ENCODE data around the gene GAS7.
"Not testable (repeated sequence)": the region's sequence is repeated elsewhere in the genome, so short reads cannot be mapped to it uniquely, and the experiment has no call there.

GAS7 gene

DNA sequence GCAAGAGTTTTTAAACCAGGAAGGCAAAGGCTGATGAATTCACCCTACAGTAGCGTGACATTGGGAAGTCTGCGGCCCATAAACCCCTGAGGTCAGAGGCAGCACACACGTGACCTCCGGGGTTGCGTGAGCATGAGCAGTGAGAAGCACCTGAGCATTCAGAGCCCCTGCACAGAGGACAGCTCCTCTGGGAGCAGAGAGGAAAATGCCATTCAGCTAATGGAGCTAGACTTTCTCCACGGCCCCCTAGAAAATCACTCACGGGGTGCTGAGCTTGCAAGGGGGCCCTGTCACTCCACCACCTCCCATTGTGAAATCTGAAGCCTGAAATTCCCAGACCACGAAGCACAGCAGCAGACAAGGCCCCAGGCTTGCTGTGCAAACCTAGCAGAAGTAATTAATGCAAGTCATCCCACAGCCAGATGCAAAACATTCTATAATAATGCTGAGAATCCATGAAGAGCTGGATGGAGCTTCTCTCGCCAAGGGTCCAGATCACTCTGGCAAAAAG is 178.4 kb downstream of the GAS7 start:
- Histone ChIP-seq H3K4me3 (ENCODE audit: low read length in 2 of 2) (no peak overlapping the region), H3K27ac (ENCODE audit: low read length) (no peak overlapping the region)

DNA sequence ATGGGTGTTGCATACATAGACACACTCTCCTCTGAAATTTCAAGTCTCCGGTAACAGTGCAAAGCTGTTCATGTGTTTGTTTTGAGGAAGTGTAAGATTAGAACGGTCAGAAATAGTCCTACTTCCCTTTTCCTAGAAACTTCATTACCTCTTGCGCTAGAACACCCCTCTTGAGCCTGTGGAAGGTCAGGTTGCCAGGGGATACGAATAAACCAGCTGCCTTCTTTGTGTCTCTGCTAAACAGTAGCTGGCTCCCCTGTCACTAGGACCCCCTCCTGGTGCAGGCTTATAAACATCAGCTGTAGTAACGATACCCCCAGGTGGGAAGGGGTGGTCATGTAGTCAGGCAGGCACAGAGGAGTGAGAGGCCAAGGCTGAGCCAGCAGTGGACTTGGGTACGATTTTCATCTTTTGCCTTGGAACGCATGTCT is 179.9 kb downstream of the GAS7 start:
- peaks cover 0 to 2% of the 10 kb centered on the region in 2 donors for H3K27me3 ChIP-seq (ENCODE audit: control insufficient read depth in 1 of 2, insufficient read depth in 2 of 2, low read length in 2 of 2)
- H3K36me3 ChIP-seq (ENCODE audit: control insufficient read depth in 2 of 2, insufficient read depth in 2 of 2, low read length in 2 of 2): no peaks in the 10 kb centered on the region
- H3K4me1 ChIP-seq (ENCODE audit: control insufficient read depth, insufficient read depth, low read length): peaks cover 13% of the 10 kb centered on the region
- no peak overlapping the region for H3K4me3 ChIP-seq (ENCODE audit: low read length in 2 of 2)
- H3K9me3 ChIP-seq (ENCODE audit: control insufficient read depth in 2 of 2, low read length in 2 of 2): no peaks in the 10 kb centered on the region
- H3K9ac ChIP-seq (ENCODE audit: low read length in 2 of 2): no peak overlapping the region
- H3K27ac ChIP-seq (ENCODE audit: low read length): no peak overlapping the region

More for the DNA sequence above, 178.4 kb downstream of the GAS7 start:
- Histone ChIP-seq H3K27me3 (ENCODE audit: control insufficient read depth in 1 of 2, insufficient read depth in 2 of 2, low read length in 2 of 2) (peaks cover 0 to 2% of the 10 kb centered on the region in 2 donors), H3K9me3 (ENCODE audit: control insufficient read depth in 2 of 2, low read length in 2 of 2) (no peaks in the 10 kb centered on the region), H3K36me3 (ENCODE audit: control insufficient read depth in 2 of 2, insufficient read depth in 2 of 2, low read length in 2 of 2) (no peaks in the 10 kb centered on the region), H3K4me1 (ENCODE audit: control insufficient read depth, insufficient read depth, low read length) (peaks cover 13% of the 10 kb centered on the region), H3K9ac (ENCODE audit: low read length in 2 of 2) (no peak overlapping the region)

DNA sequence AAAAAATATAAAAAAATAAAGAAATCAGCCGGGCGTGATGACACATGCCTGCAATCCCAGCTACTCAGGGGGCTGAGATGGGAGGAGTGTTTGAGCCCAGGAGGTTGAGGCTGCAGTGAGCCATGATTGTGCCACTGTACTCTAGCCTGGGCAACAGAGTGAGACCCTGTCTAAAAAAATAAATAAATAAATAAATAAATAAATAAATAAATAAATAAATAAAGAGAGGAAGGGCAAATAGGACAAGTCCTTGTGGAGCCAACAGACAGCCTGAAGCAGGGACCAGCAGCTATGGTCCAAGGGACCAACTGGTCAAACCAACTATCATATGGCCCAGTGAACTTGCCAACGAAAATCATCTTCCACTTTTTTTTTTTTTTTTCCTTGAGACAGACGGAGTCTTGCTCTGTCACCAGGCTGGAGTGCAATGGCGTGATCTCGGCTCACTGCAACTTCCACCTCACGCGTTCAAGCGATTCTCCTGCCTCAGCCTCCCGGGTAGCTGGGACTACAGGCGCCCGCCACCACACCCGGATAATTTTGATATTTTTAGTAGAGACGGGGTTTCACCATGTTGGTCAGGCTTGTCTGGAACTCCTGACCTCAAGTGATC is 181.3 kb downstream of the GAS7 start:
- H3K36me3 ChIP-seq (ENCODE audit: control insufficient read depth in 2 of 2, insufficient read depth in 2 of 2, low read length in 2 of 2); H3K9me3 ChIP-seq (ENCODE audit: control insufficient read depth in 2 of 2, low read length in 2 of 2); H3K4me3 ChIP-seq (ENCODE audit: low read length in 2 of 2); H3K9ac ChIP-seq (ENCODE audit: low read length in 2 of 2); H3K27me3 ChIP-seq (ENCODE audit: control insufficient read depth in 1 of 2, insufficient read depth in 2 of 2, low read length in 2 of 2); H3K27ac ChIP-seq (ENCODE audit: low read length): not testable (repeated sequence)
- peaks cover 13% of the 10 kb centered on the region for H3K4me1 ChIP-seq (ENCODE audit: control insufficient read depth, insufficient read depth, low read length)

DNA sequence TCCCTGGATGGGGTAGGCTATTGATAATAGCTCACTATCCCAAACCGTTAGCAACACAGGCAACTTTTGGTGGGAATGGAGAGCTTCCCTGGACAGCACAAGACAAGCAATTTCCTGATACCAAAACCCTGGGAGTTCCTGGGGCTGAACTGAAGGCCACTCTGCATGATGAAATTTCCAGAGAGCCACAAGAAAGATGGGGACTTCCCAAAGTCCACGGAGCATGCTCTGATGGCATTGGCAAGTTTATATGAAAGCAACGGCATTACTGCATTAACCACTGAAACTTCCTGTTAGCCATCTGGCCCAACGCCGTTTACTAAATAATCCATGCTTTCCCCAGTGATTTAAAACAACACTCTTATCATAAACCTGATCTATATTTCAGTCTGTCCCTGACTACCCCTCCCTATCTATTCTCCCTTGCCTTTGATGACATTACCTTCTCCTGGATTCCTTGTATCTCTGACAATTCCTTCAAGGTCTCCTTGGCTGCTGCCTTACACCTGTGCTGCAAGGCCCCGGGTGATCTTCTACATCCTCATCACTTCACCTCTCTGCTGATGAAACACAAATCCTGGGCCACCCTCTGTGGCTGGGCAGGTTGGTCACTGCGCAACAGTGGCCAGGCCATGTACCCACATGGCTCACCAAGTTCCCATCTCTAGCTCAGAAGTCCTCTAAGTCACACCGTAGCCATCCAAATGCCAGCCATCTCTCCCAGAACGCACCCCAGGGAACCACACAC is 184.9 kb downstream of the GAS7 start:
- peaks cover 9% of the 10 kb centered on the region for H3K4me1 ChIP-seq (ENCODE audit: control insufficient read depth, insufficient read depth, low read length)
- H3K36me3 ChIP-seq (ENCODE audit: control insufficient read depth in 2 of 2, insufficient read depth in 2 of 2, low read length in 2 of 2): no peaks in the 10 kb centered on the region
- H3K27me3 ChIP-seq (ENCODE audit: control insufficient read depth in 1 of 2, insufficient read depth in 2 of 2, low read length in 2 of 2): no peaks in the 10 kb centered on the region
- no peak overlapping the region for H3K27ac ChIP-seq (ENCODE audit: low read length)
- no peak overlapping the region for H3K4me3 ChIP-seq (ENCODE audit: low read length in 2 of 2)
- no peak overlapping the region for H3K9ac ChIP-seq (ENCODE audit: low read length in 2 of 2)
- H3K9me3 ChIP-seq (ENCODE audit: control insufficient read depth in 2 of 2, low read length in 2 of 2): no peaks in the 10 kb centered on the region

DNA sequence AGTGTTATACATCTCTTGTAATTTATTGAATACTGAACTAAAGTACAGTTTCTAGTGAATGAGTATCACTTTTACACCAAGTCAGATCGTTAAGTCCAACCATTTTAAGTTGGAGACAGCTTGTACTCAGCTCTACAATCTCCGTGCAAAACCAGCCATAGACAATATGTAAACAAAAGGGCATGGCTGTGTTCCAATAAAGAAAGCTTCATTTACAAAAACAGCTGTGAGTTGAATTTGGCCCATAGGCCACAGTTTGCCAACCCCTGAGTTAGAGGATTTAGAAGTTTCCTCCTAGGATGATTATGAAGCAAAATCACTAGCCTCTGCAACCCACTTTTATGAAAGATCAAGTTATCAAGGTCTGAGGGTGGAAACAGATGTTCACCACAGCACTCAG is 187.7 kb downstream of the GAS7 start:
- no peak overlapping the region for H3K4me3 ChIP-seq (ENCODE audit: low read length in 2 of 2)
- H3K36me3 ChIP-seq (ENCODE audit: control insufficient read depth in 2 of 2, insufficient read depth in 2 of 2, low read length in 2 of 2): no peaks in the 10 kb centered on the region
- no peaks in the 10 kb centered on the region for H3K9me3 ChIP-seq (ENCODE audit: control insufficient read depth in 2 of 2, low read length in 2 of 2)
- H3K27ac ChIP-seq (ENCODE audit: low read length): no peak overlapping the region
- H3K4me1 ChIP-seq (ENCODE audit: control insufficient read depth, insufficient read depth, low read length): peaks cover 9% of the 10 kb centered on the region
- no peak overlapping the region for H3K9ac ChIP-seq (ENCODE audit: low read length in 2 of 2)
- H3K27me3 ChIP-seq (ENCODE audit: control insufficient read depth in 1 of 2, insufficient read depth in 2 of 2, low read length in 2 of 2): no peaks in the 10 kb centered on the region

DNA sequence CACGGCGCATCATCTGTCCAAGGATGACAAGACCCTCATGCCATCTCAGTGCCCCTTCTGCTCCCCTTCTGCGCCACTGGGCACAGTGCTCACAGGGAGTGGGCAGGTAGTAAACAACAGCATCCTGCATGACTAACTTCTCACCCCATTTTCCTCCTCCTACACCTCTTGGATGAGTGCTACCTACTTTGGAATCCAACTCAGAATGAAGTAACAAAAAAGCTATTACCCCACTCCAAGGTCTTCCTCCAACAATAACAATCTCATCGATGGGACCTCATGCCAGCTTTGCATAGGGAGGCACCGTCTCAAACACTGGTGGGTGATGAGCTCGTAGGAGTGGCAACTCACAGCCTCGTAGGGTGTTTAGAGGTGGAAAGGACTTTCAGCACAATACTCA is 194.7 kb downstream of the GAS7 start:
- H3K4me3 ChIP-seq (ENCODE audit: low read length in 2 of 2): no peak overlapping the region

DNA sequence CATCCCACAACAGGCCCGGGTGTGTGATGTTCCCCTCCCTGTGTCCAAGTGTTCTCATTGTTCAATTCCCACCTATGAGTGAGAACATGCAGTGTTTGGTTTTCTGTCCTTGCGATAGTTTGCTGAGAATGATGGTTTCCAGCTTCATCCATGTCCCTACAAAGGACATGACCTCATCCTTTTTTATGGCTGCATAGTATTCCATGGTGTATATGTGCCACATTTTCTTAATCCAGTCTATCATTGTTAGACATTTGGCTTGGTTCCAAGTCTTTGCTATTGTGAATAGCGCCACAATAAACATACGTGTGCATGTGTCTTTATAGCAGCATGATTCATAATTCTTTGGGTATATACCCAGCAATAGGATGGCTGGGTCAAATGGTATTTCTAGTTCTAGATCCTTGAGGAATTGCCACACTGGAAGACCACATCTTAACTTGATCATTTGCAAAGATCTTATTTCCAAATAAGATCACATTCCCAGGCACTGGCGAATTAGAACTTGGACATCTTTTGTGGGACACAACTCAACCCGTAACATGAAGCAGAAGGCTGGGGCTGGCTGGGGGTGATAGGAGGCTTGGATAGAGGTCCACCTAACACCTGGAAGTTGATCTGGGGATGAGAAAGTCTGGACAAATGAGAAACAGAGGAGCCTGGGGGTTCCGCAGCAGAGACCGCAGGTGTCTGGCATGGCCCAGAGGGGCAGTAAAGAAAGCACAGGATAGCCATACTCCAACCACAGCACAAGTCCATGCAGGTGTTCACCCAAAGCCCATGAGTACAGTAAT is 195.6 kb downstream of the GAS7 start:
- not testable (repeated sequence) for H3K9ac ChIP-seq (ENCODE audit: low read length in 2 of 2); H3K4me1 ChIP-seq (ENCODE audit: control insufficient read depth, insufficient read depth, low read length); H3K27ac ChIP-seq (ENCODE audit: low read length); H3K36me3 ChIP-seq (ENCODE audit: control insufficient read depth in 2 of 2, insufficient read depth in 2 of 2, low read length in 2 of 2); H3K27me3 ChIP-seq (ENCODE audit: control insufficient read depth in 1 of 2, insufficient read depth in 2 of 2, low read length in 2 of 2); H3K4me3 ChIP-seq (ENCODE audit: low read length in 2 of 2); H3K9me3 ChIP-seq (ENCODE audit: control insufficient read depth in 2 of 2, low read length in 2 of 2)

More for the DNA sequence above, 194.7 kb downstream of the GAS7 start:
- Histone ChIP-seq H3K36me3 (ENCODE audit: control insufficient read depth in 2 of 2, insufficient read depth in 2 of 2, low read length in 2 of 2) (no peaks in the 10 kb centered on the region), H3K27ac (ENCODE audit: low read length) (no peak overlapping the region), H3K9ac (ENCODE audit: low read length in 2 of 2) (no peak overlapping the region), H3K4me1 (ENCODE audit: control insufficient read depth, insufficient read depth, low read length) (peaks cover 4% of the 10 kb centered on the region), H3K27me3 (ENCODE audit: control insufficient read depth in 1 of 2, insufficient read depth in 2 of 2, low read length in 2 of 2) (no peaks in the 10 kb centered on the region), H3K9me3 (ENCODE audit: control insufficient read depth in 2 of 2, low read length in 2 of 2) (no peaks in the 10 kb centered on the region)

DNA sequence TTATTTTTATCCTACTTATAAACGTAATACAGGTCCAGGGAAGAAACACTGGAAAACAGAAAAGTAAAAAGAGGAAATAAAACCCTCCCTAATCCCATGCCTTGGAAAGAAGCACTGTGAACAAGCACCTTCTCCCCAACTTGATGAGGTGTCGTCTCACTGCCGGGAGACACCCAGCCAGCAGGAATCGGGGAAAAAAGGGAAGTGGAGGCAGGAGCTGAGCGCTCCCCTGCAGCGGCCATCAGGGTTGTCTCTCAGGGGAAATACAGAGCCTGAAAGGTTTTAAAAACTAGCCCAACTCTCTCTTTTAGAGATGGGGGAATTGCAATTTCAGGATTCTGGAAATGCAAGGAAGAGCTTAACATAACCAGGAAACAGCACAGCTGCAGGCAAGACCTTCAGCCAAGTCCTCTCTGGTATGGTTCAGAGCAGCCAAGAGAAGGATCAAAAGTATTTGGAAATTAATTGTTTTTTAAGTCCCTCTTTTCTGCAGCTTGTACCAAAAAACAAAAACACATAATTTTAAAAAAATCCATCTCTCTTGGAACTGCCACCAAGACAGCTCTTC is 197.0 kb downstream of the GAS7 start:
- Histone ChIP-seq H3K9me3 (ENCODE audit: control insufficient read depth in 2 of 2, low read length in 2 of 2) (no peaks in the 10 kb centered on the region), H3K4me3 (ENCODE audit: low read length in 2 of 2) (no peak overlapping the region), H3K27ac (ENCODE audit: low read length) (no peak overlapping the region), H3K4me1 (ENCODE audit: control insufficient read depth, insufficient read depth, low read length) (peaks cover 4% of the 10 kb centered on the region), H3K36me3 (ENCODE audit: control insufficient read depth in 2 of 2, insufficient read depth in 2 of 2, low read length in 2 of 2) (no peaks in the 10 kb centered on the region), H3K27me3 (ENCODE audit: control insufficient read depth in 1 of 2, insufficient read depth in 2 of 2, low read length in 2 of 2) (no peaks in the 10 kb centered on the region), H3K9ac (ENCODE audit: low read length in 2 of 2) (no peak overlapping the region)

DNA sequence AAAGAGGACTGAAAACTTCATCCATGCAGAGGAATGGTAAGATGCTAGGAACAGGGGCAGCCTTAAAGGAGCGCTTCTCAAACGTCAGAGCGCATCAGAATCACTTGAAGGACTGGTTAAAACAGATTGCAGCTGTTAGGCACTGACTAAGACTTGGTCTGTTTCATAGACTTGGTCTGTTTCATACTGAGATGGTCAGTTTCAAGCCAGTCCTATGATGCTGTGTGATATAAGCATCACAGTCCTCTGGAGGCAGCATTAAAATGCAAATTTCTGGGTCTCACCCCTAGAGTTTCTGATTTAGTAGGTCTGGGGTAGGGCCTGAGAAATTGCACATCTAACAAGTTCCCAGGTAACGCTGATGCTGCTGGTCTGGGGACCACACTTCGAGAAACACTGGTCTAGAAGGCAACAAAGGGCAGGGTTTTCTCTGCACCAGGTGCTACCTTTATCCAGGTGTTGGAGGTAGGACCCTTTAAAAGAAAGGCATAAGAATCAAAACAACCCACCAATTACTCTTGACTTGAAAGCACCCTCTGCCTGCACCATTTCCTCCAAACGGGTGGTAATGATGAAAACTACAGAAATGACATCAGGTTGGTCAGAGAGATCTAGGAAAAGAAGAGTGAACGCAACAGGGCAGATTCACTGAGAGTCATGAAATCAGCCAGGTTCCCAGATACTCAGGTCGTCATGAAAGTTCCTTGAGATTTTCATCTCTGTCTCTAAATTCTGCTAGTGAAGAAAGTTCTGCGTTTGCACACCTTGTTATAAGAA is 198.3 kb downstream of the GAS7 start:
- Histone ChIP-seq H3K4me1 (ENCODE audit: control insufficient read depth, insufficient read depth, low read length) (peaks cover 4% of the 10 kb centered on the region), H3K36me3 (ENCODE audit: control insufficient read depth in 2 of 2, insufficient read depth in 2 of 2, low read length in 2 of 2) (no peaks in the 10 kb centered on the region), H3K9ac (ENCODE audit: low read length in 2 of 2) (no peak overlapping the region), H3K4me3 (ENCODE audit: low read length in 2 of 2) (no peak overlapping the region), H3K27me3 (ENCODE audit: control insufficient read depth in 1 of 2, insufficient read depth in 2 of 2, low read length in 2 of 2) (no peaks in the 10 kb centered on the region), H3K9me3 (ENCODE audit: control insufficient read depth in 2 of 2, low read length in 2 of 2) (no peaks in the 10 kb centered on the region), H3K27ac (ENCODE audit: low read length) (no peak overlapping the region)

DNA sequence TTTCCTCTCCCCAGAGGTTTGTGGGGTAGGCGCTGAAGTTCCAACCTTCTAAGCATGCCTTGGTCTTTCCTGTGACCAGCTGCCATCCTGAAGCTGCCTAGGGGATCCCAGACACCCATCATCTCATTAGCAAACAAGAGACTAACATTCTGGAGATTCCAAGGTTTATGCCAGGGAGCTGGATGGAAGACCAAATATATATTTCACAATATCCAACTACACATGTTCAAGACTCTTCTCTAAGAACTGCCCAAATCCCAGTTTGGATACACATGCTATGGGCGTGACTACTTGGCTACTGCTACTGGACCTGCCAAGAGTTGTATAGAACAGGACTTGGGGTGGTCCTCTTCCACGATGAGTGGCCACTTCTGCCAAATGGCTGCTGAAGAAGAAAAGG is 200.3 kb downstream of the GAS7 start:
- Histone ChIP-seq H3K9me3 (ENCODE audit: control insufficient read depth in 2 of 2, low read length in 2 of 2) (no peaks in the 10 kb centered on the region), H3K4me1 (ENCODE audit: control insufficient read depth, insufficient read depth, low read length) (peaks cover 4% of the 10 kb centered on the region), H3K36me3 (ENCODE audit: control insufficient read depth in 2 of 2, insufficient read depth in 2 of 2, low read length in 2 of 2) (no peaks in the 10 kb centered on the region), H3K9ac (ENCODE audit: low read length in 2 of 2) (no peak overlapping the region), H3K4me3 (ENCODE audit: low read length in 2 of 2) (no peak overlapping the region), H3K27me3 (ENCODE audit: control insufficient read depth in 1 of 2, insufficient read depth in 2 of 2, low read length in 2 of 2) (no peaks in the 10 kb centered on the region), H3K27ac (ENCODE audit: low read length) (no peak overlapping the region)

Data from stomach smooth muscle (tissue), 2 donors.